Activated CD4-positive, alpha-beta T cell treated with anti-CD3 and anti-CD28 coated beads for 36 hours (primary cell): Measurements from ENCODE around the gene SLFNL1. TPM values are rescaled to one million over a fixed set of nuclear protein-coding genes. Genes with fewer than 3 reads are reported as not detected.

ENCODE experiments used
- ATAC-seq: fragments of 200-7000 bp; cut with Tn5 transposase; one replicate; pipeline ENCODE4 v1.10.0; 2021; ENCODE audit warnings: mild to moderate bottlenecking, moderate library complexity
- CTCF ChIA-PET: fragments of 350-600 bp; sonication (Branson Sonifier 250); formaldehyde crosslinking; loops from one replicate; lab custom pipeline; 2021; ENCODE audit warnings: antibody characterized with exemption; lab: Charles Lee
- POLR2A ChIA-PET: fragments of 350-600 bp; sonication (Branson Sonifier 250); formaldehyde crosslinking; loops from one replicate; lab custom pipeline; 2021; ENCODE audit warnings: antibody characterized with exemption, inconsistent platforms; lab: Charles Lee
- DNase-seq: peaks from one replicate; pipeline ENCODE4 v3.0.0-alpha.2; 2020
- H3K27ac Mint-ChIP-seq: one replicate; pipeline ENCODE4 v1.8.0; 2021; ENCODE audit warnings: mixed read lengths
- H3K27me3 Mint-ChIP-seq: one replicate; pipeline ENCODE4 v1.8.0; 2021; ENCODE audit warnings: mixed read lengths
- H3K36me3 Mint-ChIP-seq: one replicate; pipeline ENCODE4 v1.8.0; 2021; ENCODE audit warnings: low read depth, mixed read lengths
- H3K4me1 Mint-ChIP-seq: one replicate; pipeline ENCODE4 v1.8.0; 2021; ENCODE audit warnings: mixed read lengths
- H3K4me3 Mint-ChIP-seq: one replicate; pipeline ENCODE4 v1.8.0; 2021; ENCODE audit warnings: mild to moderate bottlenecking, moderate library complexity, mixed read lengths
- H3K9me3 Mint-ChIP-seq: one replicate; pipeline ENCODE4 v1.8.0; 2021; ENCODE audit warnings: low read depth, mixed read lengths
- intact Hi-C, 2 experiments: fragments of 100-400 bp; cut with DNase I in 1 of 2; cut with micrococcal nuclease in 1 of 2; formaldehyde crosslinking; loops; one replicate each; pipeline versions ENCODE4 v1.14.2 to v1.15.1; 2022 to 2024; cut with DNase I, micrococcal nuclease
- total RNA-seq, 2 experiments: library from RNA; stranded (reverse); gene quantifications; one replicate each; pipeline ENCODE4 v1.2.3, GENCODE V29; 2021

SLFNL1 gene
- total RNA-seq, 2 experiments from 2014 or later, result 0.14 TPM

GRCh38 chr1:41019353-41019745 lies 2.2 kb downstream of the SLFNL1 start:
- no peaks in the 10 kb centered on the region for H3K4me1 Mint-ChIP-seq
- no peak overlapping the region for H3K4me3 Mint-ChIP-seq
- ChIA-PET POLR2A (no interaction called here), CTCF (no interaction called here)
- H3K27me3 Mint-ChIP-seq, result no peaks in the 10 kb centered on the region
- intact Hi-C loops, result loop anchor here in 1 of 2 experiments (5.0 kb wide), 1 partner anchor 37 kb away; no protein-coding TSS in a partner anchor
- H3K27ac Mint-ChIP-seq, result no peak overlapping the region
- DNase-seq (no peak), ATAC-seq (no peak)
- H3K36me3 Mint-ChIP-seq, result peaks cover 15% of the 10 kb centered on the region
- no peaks in the 10 kb centered on the region for H3K9me3 Mint-ChIP-seq

- Mint-ChIP-seq H3K9me3 (no peaks in the 10 kb centered on the region), H3K27ac (no peak overlapping the region), H3K4me3 (no peak overlapping the region), H3K36me3 (peaks cover 22% of the 10 kb centered on the region), H3K4me1 (no peaks in the 10 kb centered on the region), H3K27me3 (no peaks in the 10 kb centered on the region)
- no peak for DNase-seq
- POLR2A ChIA-PET, result no interaction called here
- CTCF ChIA-PET, result no interaction called here
- ATAC-seq, result no peak
- intact Hi-C loops, result loop anchor here in 1 of 2 experiments (5.0 kb wide), 1 partner anchor 36 kb away; no protein-coding TSS in a partner anchor
Measured at GRCh38 chr1:41018018-41018410, 3.5 kb downstream of the SLFNL1 start.

GRCh38 chr1:41017141-41018017 lies 4.1 kb downstream of the SLFNL1 start:
- ChIA-PET CTCF (no interaction called here), POLR2A (no interaction called here)
- intact Hi-C loops, result loop anchor here in 1 of 2 experiments (5.0 kb wide), 1 partner anchor 35 kb away; no protein-coding TSS in a partner anchor
- ATAC-seq, result no peak
- Mint-ChIP-seq H3K9me3 (no peaks in the 10 kb centered on the region), H3K27ac (no peak overlapping the region), H3K4me3 (no peak overlapping the region), H3K36me3 (peaks cover 26% of the 10 kb centered on the region), H3K27me3 (no peaks in the 10 kb centered on the region), H3K4me1 (no peaks in the 10 kb centered on the region)
- DNase-seq, result no peak

- intact Hi-C loops, result loop anchor here in 1 of 2 experiments (5.0 kb wide), 1 partner anchor 34 kb away; no protein-coding TSS in a partner anchor
- ATAC-seq (no peak), DNase-seq (no peak)
- ChIA-PET POLR2A (no interaction called here), CTCF (interaction anchor here (0.7 kb wide), 1 partner anchor 388 kb away, joined by 4 read pairs; no protein-coding TSS in a partner anchor)
- H3K36me3 Mint-ChIP-seq, result peaks cover 39% of the 10 kb centered on the region
- no peak overlapping the region for H3K4me3 Mint-ChIP-seq
- H3K27ac Mint-ChIP-seq, result no peak overlapping the region
- no peaks in the 10 kb centered on the region for H3K4me1 Mint-ChIP-seq
- no peaks in the 10 kb centered on the region for H3K9me3 Mint-ChIP-seq
- H3K27me3 Mint-ChIP-seq, result no peaks in the 10 kb centered on the region
Measured at GRCh38 chr1:41015897-41016470, 5.5 kb downstream of the SLFNL1 start.

- Mint-ChIP-seq H3K9me3 (no peaks in the 10 kb centered on the region), H3K27ac (no peak overlapping the region), H3K4me1 (no peaks in the 10 kb centered on the region), H3K27me3 (no peaks in the 10 kb centered on the region), H3K36me3 (peaks cover 45% of the 10 kb centered on the region), H3K4me3 (no peak overlapping the region)
- DNase-seq (no peak), ATAC-seq (no peak)
- intact Hi-C loops, result loop anchor here in 1 of 2 experiments (5.0 kb wide), 1 partner anchor 33 kb away; no protein-coding TSS in a partner anchor
- ChIA-PET POLR2A (no interaction called here), CTCF (interaction anchor here (0.6 kb wide), 1 partner anchor 41 kb away, joined by 3 read pairs; no protein-coding TSS in a partner anchor)
Measured at GRCh38 chr1:41015281-41015896, 6.1 kb downstream of the SLFNL1 start.

- Mint-ChIP-seq H3K4me1 (no peaks in the 10 kb centered on the region), H3K4me3 (no peak overlapping the region), H3K9me3 (no peaks in the 10 kb centered on the region), H3K36me3 (peaks cover 50% of the 10 kb centered on the region), H3K27ac (no peak overlapping the region), H3K27me3 (no peaks in the 10 kb centered on the region)
- DNase-seq, result no peak
- ATAC-seq, result no peak
- intact Hi-C loops, result loop anchor here in 1 of 2 experiments (5.0 kb wide), 1 partner anchor 33 kb away; no protein-coding TSS in a partner anchor
- POLR2A ChIA-PET, result no interaction called here
- CTCF ChIA-PET, result interaction anchor here (0.6 kb wide), 1 partner anchor 40 kb away, joined by 3 read pairs; no protein-coding TSS in a partner anchor
Measured at GRCh38 chr1:41014871-41015270, 6.7 kb downstream of the SLFNL1 start.

- H3K36me3 Mint-ChIP-seq, result peaks cover 60% of the 10 kb centered on the region
- intact Hi-C loops, result no loop called here
- H3K27ac Mint-ChIP-seq, result no peak overlapping the region
- no peak for DNase-seq
- H3K27me3 Mint-ChIP-seq, result no peaks in the 10 kb centered on the region
- no peak overlapping the region for H3K4me3 Mint-ChIP-seq
- POLR2A ChIA-PET, result no interaction called here
- CTCF ChIA-PET, result interaction anchor here (0.8 kb wide), 1 partner anchor 9 kb away, joined by 4 read pairs; no protein-coding TSS in a partner anchor
- ATAC-seq, result no peak
- no peaks in the 10 kb centered on the region for H3K9me3 Mint-ChIP-seq
- H3K4me1 Mint-ChIP-seq, result no peaks in the 10 kb centered on the region
Measured at GRCh38 chr1:41013796-41014195, 7.7 kb downstream of the SLFNL1 start.

GRCh38 chr1:41013024-41013423 lies 8.5 kb downstream of the SLFNL1 start:
- ATAC-seq, result no peak
- ChIA-PET CTCF (no interaction called here), POLR2A (no interaction called here)
- peaks cover 68% of the 10 kb centered on the region for H3K36me3 Mint-ChIP-seq
- no peaks in the 10 kb centered on the region for H3K27me3 Mint-ChIP-seq
- no peaks in the 10 kb centered on the region for H3K4me1 Mint-ChIP-seq
- DNase-seq, result no peak
- H3K27ac Mint-ChIP-seq, result no peak overlapping the region
- intact Hi-C loops, result no loop called here
- no peak overlapping the region for H3K4me3 Mint-ChIP-seq
- no peaks in the 10 kb centered on the region for H3K9me3 Mint-ChIP-seq

- no peak for DNase-seq
- Mint-ChIP-seq H3K27ac (no peak overlapping the region), H3K36me3 (peaks cover 84% of the 10 kb centered on the region), H3K9me3 (no peaks in the 10 kb centered on the region), H3K27me3 (no peaks in the 10 kb centered on the region), H3K4me3 (no peak overlapping the region), H3K4me1 (no peaks in the 10 kb centered on the region)
- intact Hi-C loops, result no loop called here
- ChIA-PET CTCF (no interaction called here), POLR2A (no interaction called here)
- no peak for ATAC-seq
Measured at GRCh38 chr1:41010345-41010744, 11.2 kb downstream of the SLFNL1 start.

GRCh38 chr1:41009466-41009865 lies 12.1 kb downstream of the SLFNL1 start:
- Mint-ChIP-seq H3K4me3 (no peak overlapping the region), H3K36me3 (peaks cover 82% of the 10 kb centered on the region), H3K27ac (no peak overlapping the region), H3K4me1 (no peaks in the 10 kb centered on the region), H3K27me3 (no peaks in the 10 kb centered on the region), H3K9me3 (no peaks in the 10 kb centered on the region)
- DNase-seq (no peak), ATAC-seq (no peak)
- ChIA-PET CTCF (no interaction called here), POLR2A (no interaction called here)
- intact Hi-C loops, result no loop called here
